Body of pancreas (tissue), 4 donors: ENCODE measurements around the gene CBR3.

Experiments
- POLR2A ChIP-seq, 3 donors: fragments of 450-650 bp; IDR thresholded peaks; one replicate each; pipeline ENCODE4 v1.6.1; 2016; ENCODE audit warnings: antibody characterized with exemption in 3 of 3, mild to moderate bottlenecking in 2 of 3
- TF ChIP-seq, protein P1 (sequence below), 7 experiments: fragments of 450-650 bp in 4 of 7; fragments of 200-600 bp in 3 of 7; sonication (generic) in 3 of 7; IDR thresholded peaks; one replicate each; pipeline ENCODE4 v1.5.1; 2016 to 2019; ENCODE audit warnings: antibody characterized with exemption in 7 of 7

DNA sequence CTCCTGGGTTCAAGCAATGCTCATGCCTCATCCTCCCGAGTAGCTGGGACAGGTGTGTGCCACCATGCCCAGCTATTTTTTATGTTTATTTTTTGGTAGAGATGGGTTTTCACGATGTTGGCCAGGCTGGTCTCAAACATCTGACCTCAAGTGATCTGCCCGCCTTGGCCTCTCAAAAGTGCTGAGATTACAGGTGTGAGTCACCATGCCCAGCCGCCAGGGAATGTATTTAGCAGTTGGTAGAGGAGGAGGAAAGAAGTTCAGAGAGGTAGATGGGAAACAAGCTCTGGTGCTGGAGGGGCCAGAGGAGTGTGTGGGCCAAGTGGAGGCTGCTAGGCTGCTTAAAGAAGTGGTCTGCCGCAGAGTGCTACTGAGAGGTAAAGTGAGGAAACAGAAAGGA lies 27.8 kb downstream of the CBR3 start:
- TF ChIP-seq, protein P1, sequence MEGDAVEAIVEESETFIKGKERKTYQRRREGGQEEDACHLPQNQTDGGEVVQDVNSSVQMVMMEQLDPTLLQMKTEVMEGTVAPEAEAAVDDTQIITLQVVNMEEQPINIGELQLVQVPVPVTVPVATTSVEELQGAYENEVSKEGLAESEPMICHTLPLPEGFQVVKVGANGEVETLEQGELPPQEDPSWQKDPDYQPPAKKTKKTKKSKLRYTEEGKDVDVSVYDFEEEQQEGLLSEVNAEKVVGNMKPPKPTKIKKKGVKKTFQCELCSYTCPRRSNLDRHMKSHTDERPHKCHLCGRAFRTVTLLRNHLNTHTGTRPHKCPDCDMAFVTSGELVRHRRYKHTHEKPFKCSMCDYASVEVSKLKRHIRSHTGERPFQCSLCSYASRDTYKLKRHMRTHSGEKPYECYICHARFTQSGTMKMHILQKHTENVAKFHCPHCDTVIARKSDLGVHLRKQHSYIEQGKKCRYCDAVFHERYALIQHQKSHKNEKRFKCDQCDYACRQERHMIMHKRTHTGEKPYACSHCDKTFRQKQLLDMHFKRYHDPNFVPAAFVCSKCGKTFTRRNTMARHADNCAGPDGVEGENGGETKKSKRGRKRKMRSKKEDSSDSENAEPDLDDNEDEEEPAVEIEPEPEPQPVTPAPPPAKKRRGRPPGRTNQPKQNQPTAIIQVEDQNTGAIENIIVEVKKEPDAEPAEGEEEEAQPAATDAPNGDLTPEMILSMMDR (IDR thresholded peaks at IDR 0.05), result no peak
- TF ChIP-seq POLR2A (IDR thresholded peaks at IDR 0.05), result no peak
